AG04449 (cell line): ENCODE measurements around the gene PRKAB1.

ENCODE experiments used
- CTCF ChIA-PET: fragments of 350-600 bp; formaldehyde crosslinking; extraction: SDS; loops from one replicate; lab custom pipeline; 2021; ENCODE audit warnings: antibody characterized with exemption; lab: Yijun Ruan, JAX
- POLR2A ChIA-PET: fragments of 400-600, 350-600 bp; formaldehyde crosslinking; extraction: SDS; loops from one replicate; lab custom pipeline; 2020; ENCODE audit warnings: antibody characterized with exemption, inconsistent platforms; lab: Yijun Ruan, JAX
- DNase-seq: peaks from one replicate; pipeline ENCODE4 v3.0.0-alpha.2; 2010; ENCODE audit warnings: low read depth, low spot score
- H3K4me3 ChIP-seq: 2 replicates; pipeline ENCODE4 v1.5.1; 2011; ENCODE audit warnings: low read depth, mild to moderate bottlenecking, control low read depth, low read length
- TF ChIP-seq, protein P1 (sequence below): IDR thresholded peaks from one replicate; pipeline ENCODE4 v1.5.1; 2011; ENCODE audit warnings: mild to moderate bottlenecking, moderate library complexity, low read length, control low read depth, inconsistent platforms; ENCODE audit not compliant: insufficient read depth; ENCODE audit errors: missing control alignments

The PRKAB1 gene

DNA sequence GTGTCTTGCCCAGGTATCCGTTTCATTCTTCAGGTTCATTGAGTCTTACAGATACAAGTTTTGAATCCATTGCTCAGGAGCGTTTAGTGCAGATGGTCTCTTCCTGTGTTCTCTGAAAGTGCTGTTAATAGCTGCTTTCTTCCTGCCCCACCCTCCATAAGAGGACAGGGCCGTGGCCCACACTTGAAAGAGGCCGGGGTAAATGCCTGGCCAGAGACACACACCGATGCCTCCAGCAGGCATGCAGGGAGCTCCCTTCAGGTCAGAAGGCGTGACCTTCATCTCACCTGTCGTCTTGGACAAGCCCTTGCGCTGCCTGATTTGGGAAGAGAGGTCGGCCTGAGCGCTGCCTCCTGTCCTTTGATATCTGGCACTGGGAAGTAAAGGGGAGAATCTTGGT lies 11.6 kb downstream of the PRKAB1 start:
- POLR2A ChIA-PET, result no interaction called here
- no peak for DNase-seq
- CTCF ChIA-PET, result interaction anchor here (0.6 to 1.8 kb wide), 4 partner anchors 12 to 24 kb away, joined by 3 to 10 read pairs (median 4); partner anchors contain the start of gene PRKAB1
- no peak overlapping the region for H3K4me3 ChIP-seq
- TF ChIP-seq, protein P1, sequence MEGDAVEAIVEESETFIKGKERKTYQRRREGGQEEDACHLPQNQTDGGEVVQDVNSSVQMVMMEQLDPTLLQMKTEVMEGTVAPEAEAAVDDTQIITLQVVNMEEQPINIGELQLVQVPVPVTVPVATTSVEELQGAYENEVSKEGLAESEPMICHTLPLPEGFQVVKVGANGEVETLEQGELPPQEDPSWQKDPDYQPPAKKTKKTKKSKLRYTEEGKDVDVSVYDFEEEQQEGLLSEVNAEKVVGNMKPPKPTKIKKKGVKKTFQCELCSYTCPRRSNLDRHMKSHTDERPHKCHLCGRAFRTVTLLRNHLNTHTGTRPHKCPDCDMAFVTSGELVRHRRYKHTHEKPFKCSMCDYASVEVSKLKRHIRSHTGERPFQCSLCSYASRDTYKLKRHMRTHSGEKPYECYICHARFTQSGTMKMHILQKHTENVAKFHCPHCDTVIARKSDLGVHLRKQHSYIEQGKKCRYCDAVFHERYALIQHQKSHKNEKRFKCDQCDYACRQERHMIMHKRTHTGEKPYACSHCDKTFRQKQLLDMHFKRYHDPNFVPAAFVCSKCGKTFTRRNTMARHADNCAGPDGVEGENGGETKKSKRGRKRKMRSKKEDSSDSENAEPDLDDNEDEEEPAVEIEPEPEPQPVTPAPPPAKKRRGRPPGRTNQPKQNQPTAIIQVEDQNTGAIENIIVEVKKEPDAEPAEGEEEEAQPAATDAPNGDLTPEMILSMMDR, result no peak

DNA sequence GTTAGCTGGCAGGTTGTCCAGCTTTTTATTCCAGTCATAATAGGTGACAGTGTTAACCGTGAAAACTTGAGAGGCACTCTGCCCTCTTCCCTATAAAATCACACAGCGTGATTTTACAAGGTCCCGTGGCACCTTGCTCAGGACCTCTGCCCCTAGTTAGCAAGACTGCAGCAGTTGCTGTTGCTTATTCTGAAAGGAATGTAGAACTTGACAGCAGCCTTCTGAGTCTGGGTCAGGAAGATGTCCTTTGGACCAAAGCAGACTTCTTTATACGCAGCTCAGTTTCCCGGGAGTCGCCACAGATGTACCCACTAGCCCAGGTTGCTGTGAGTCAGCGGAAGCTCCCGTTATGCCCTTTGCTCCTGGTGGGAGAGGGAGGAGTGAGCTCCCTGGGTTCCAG lies 13.2 kb downstream of the PRKAB1 start:
- no peak for DNase-seq
- ChIA-PET CTCF (interaction anchor here (1.2 to 3.1 kb wide), 2 partner anchors 13 to 14 kb away, joined by 5 to 14 read pairs; partner anchors contain the start of gene PRKAB1), POLR2A (no interaction called here)
- H3K4me3 ChIP-seq, result no peak overlapping the region
- TF ChIP-seq, protein P1, result no peak

DNA sequence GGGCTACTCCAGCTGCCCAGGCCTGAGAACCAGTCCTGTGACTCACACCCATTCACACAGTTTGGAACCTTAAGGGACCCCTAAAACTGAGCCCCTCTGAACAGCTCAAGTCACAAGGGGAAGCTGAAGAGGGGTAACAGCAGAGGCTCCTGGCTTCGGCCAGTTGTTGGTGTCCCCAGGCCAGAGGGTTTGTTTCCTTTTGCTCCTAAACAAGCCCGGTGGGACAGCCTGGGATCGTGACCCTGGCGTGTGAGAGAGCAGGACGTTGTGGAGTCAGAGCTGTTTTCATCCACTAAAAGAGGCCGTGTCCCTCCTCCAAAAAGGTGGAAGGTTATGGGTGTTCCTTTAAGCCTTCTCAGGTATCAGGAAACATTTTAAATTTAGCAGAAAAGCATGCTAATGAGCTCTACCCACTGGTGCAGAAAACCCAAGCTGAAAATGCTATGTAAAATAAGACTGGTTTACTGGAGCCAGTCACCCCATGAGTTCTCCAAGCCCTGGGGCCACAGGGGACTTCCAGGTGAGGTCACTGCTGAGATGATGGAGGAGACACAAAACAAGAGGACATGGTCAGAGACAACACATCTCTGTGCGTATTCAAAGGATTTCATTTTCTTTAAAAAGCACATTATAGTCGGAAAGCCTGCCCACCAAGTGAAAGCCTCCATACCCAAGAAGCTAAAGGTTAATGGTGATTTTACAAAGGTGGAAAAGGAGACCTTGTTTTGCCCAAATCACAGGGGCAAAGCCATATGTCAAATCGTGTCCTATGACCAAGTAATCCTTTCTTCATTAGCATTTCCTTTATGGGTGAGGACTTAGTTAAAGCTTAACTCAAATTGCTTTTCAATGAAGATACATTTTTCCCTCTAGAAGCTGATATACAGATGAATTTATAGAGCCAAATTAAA lies 14.1 kb downstream of the PRKAB1 start:
- TF ChIP-seq, protein P1, result no peak
- CTCF ChIA-PET, result interaction anchor here (0.8 to 3.1 kb wide), 3 partner anchors 12 to 14 kb away, joined by 3 to 14 read pairs (median 5); partner anchors contain the start of gene PRKAB1
- H3K4me3 ChIP-seq, result no peak overlapping the region
- DNase-seq, result no peak
- POLR2A ChIA-PET, result no interaction called here

DNA sequence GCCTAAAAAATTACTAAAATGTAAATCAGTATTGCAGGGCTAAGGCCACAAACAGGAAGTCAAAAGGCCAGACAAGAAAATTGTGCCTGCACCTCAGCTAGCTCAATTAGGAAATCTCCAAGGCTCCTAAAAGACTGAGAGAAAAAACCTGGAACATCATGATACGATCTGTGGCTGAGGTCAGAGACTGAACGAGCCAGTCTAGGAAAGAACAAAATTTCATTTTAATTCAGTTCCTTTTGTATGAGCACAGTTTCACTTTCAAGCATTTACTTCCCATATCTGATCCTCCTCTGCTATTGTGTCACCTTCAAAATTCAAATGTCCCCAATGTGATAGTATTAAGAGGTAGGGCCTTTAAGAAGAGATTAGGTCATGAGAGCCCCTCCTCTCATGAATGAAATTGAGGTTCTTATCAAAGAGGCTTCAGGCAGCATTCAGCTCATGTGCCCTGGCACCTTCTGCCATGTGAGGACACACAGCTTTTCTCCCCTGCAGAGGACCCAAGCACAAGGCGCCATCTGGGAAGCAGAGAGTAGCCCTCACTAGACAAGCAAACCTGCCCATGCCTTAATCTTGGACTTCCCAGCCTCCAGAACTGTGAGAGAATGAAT lies 14.8 kb downstream of the PRKAB1 start:
- POLR2A ChIA-PET, result no interaction called here
- no peak overlapping the region for H3K4me3 ChIP-seq
- DNase-seq, result no peak
- TF ChIP-seq, protein P1, result no peak
- CTCF ChIA-PET, result interaction anchor here (0.8 to 3.1 kb wide), 2 partner anchors 12 to 14 kb away, joined by 3 to 14 read pairs; partner anchors contain the start of gene PRKAB1

- CTCF ChIA-PET, result interaction anchor here (3.1 kb wide), 1 partner anchor 15 kb away, joined by 14 read pairs; the partner anchor contains the start of gene PRKAB1
- POLR2A ChIA-PET, result no interaction called here
- H3K4me3 ChIP-seq, result no peak overlapping the region
- DNase-seq, result no peak
- TF ChIP-seq, protein P1, result no peak
Measured at GRCh38 chr12:119683413-119683812, 15.5 kb downstream of the PRKAB1 start.
